NCI-H1417 treated with DMSO at 0.1 percent for 48 hours (cell line): ENCODE measurements around the gene AQP6.
"Not testable (repeated sequence)": the region's sequence is repeated elsewhere in the genome, so short reads cannot be mapped to it uniquely, and the experiment has no call there.

Experiments used
- DNase-seq: peaks from one replicate; lab custom pipeline; 2025; lab: John Stamatoyannopoulos, UW

AQP6 gene

GRCh38 chr12:49969651-49970429 lies 2.9 kb upstream of the AQP6 start:
- DNase-seq, result no peak

- no peak for DNase-seq
Measured at GRCh38 chr12:49970658-49971057, 2.1 kb upstream of the AQP6 start.

GRCh38 chr12:49971141-49971540 lies 1.6 kb upstream of the AQP6 start:
- DNase-seq, result no peak

GRCh38 chr12:49972129-49972528 lies 618 bp upstream of the AQP6 start:
- no peak for DNase-seq

- DNase-seq, result no peak
Measured at GRCh38 chr12:49973361-49973830, 649 bp downstream of the AQP6 start.

- no peak for DNase-seq
Measured at GRCh38 chr12:49974231-49974675, 1.5 kb downstream of the AQP6 start.

- no peak for DNase-seq
Measured at GRCh38 chr12:49974677-49975317, 2.0 kb downstream of the AQP6 start.

GRCh38 chr12:49975318-49975761 lies 2.6 kb downstream of the AQP6 start:
- no peak for DNase-seq

GRCh38 chr12:49976557-49976956 lies 3.8 kb downstream of the AQP6 start:
- DNase-seq, result no peak

GRCh38 chr12:49978125-49978524 lies 5.4 kb downstream of the AQP6 start:
- no peak for DNase-seq

- DNase-seq, result no peak
Measured at GRCh38 chr12:49979016-49979586, 6.4 kb downstream of the AQP6 start.

- DNase-seq, result no peak
Measured at GRCh38 chr12:49979791-49980190, 7.0 kb downstream of the AQP6 start.

GRCh38 chr12:49980501-49981349 lies 8.0 kb downstream of the AQP6 start:
- DNase-seq, result no peak

GRCh38 chr12:49982246-49983087 lies 9.7 kb downstream of the AQP6 start:
- DNase-seq, result no peak

- no peak for DNase-seq
Measured at GRCh38 chr12:49983892-49984291, 11.1 kb downstream of the AQP6 start.

GRCh38 chr12:49984476-49985359 lies 12.0 kb downstream of the AQP6 start:
- DNase-seq, result no peak

GRCh38 chr12:49985981-49986380 lies 13.2 kb downstream of the AQP6 start:
- DNase-seq, result no peak

GRCh38 chr12:49986476-49986875 lies 13.7 kb downstream of the AQP6 start:
- not testable (repeated sequence) for DNase-seq

GRCh38 chr12:49987625-49988303 lies 15.0 kb downstream of the AQP6 start:
- no peak for DNase-seq

GRCh38 chr12:49989400-49989799 lies 16.7 kb downstream of the AQP6 start:
- DNase-seq, result not testable (repeated sequence)
